ENCODE measurements around the gene KCNN1.

DNA sequence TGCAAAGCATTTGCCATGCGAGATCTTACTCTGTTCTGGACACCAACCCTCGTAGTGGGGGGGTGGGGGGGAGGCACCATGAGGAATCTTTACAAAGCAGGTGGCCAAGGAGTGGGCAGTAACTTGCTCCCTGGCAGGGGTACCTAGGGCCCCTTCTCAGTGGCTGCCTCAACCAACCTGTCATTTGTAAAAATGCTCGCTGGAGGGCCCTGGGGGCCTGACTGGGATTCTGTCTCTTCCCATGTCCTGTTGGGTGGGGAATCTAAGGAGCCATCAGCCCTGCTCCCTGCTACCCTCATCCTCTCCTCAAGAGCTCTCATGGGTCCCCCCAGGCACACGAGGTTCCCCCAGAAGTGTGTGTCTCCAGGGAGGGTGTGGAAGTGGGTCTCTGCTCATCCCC is 1.5 kb downstream of the KCNN1 start:
- TF ChIP-seq GATAD2B (IDR thresholded peaks at IDR 0.05; ENCODE audit: borderline replicate concordance): no peak
- no peak for TF ChIP-seq PTBP1 (IDR thresholded peaks at IDR 0.05; ENCODE audit: low read depth, low read length)
- TF ChIP-seq PPARD (CRISPR knock-in tag; IDR thresholded peaks at IDR 0.05): no peak
- TF ChIP-seq NCOA4 (IDR thresholded peaks at IDR 0.05; ENCODE audit: partially characterized antibody): no peak
- TF ChIP-seq ZNF766 (CRISPR knock-in tag; conservative IDR thresholded peaks at IDR 0.05): no peak
- TF ChIP-seq POLR2AphosphoS5 (IDR thresholded peaks at IDR 0.05; ENCODE audit: control insufficient read depth, insufficient read depth, low read depth, low read length): no peak
- TF ChIP-seq, protein P1, sequence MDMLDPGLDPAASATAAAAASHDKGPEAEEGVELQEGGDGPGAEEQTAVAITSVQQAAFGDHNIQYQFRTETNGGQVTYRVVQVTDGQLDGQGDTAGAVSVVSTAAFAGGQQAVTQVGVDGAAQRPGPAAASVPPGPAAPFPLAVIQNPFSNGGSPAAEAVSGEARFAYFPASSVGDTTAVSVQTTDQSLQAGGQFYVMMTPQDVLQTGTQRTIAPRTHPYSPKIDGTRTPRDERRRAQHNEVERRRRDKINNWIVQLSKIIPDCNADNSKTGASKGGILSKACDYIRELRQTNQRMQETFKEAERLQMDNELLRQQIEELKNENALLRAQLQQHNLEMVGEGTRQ (CRISPR knock-in tag; IDR thresholded peaks at IDR 0.05): no peak
- TF ChIP-seq ZFP30 (CRISPR knock-in tag; IDR thresholded peaks at IDR 0.05; ENCODE audit: borderline replicate concordance): no peak
- no peak for TF ChIP-seq SPI1 (IDR thresholded peaks at IDR 0.05; ENCODE audit: borderline replicate concordance, low read depth, low read length)
- TF ChIP-seq HCFC1 (IDR thresholded peaks at IDR 0.05; ENCODE audit: low read depth, low read length): no peak
- no peak for TF ChIP-seq BACH1 (tag; IDR thresholded peaks at IDR 0.05)
- TF ChIP-seq TARDBP (IDR thresholded peaks at IDR 0.05): no peak
- no peak for TF ChIP-seq YY1 (IDR thresholded peaks at IDR 0.05; ENCODE audit: borderline replicate concordance in 1 of 3, control insufficient read depth in 1 of 3, extremely low read depth in 1 of 3, insufficient read depth in 3 of 3, insufficient read length in 1 of 3, insufficient replicate concordance in 2 of 3, low read depth in 1 of 3, low read length in 2 of 3)

Data from K562 (cell line).